ENCODE results near the gene CCBE1. TPM values are rescaled to one million over a fixed set of nuclear protein-coding genes. Genes with fewer than 3 reads are reported as not detected.

The CCBE1 gene
- total RNA-seq, 1 experiment from 2014 or later = 28.9 TPM

DNA sequence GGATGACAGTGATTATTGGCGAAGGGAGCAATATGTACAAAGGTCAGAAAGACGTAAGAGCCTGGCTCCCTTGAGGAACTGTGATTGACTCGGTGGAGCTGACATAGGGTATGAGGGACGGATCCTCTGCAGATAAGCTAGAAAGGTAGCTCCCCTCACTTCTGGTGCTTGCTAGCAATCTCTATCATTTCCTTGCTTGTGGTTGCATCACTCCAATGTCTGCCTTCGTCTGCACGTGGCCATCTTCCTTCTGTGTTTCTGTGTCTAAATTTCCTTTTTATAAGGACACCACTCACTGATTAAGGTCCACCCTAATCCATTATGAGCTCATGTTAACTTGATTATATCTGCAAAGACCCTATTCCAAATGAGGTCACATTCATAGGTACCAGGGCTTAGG is 315.3 kb downstream of the CCBE1 start:
- no peak for DNase-seq (ENCODE audit: unreplicated experiment)
- Mint-ChIP-seq H3K4me1 (ENCODE audit: insufficient read depth, unreplicated experiment) (no peaks in the 10 kb centered on the region), H3K9me3 (ENCODE audit: unreplicated experiment) (no peaks in the 10 kb centered on the region), H3K27ac (ENCODE audit: low read depth, unreplicated experiment) (no peak overlapping the region), H3K4me3 (ENCODE audit: unreplicated experiment) (no peak overlapping the region), H3K36me3 (ENCODE audit: insufficient read depth, unreplicated experiment) (no peaks in the 10 kb centered on the region), H3K27me3 (ENCODE audit: insufficient read depth, unreplicated experiment) (peaks cover 27% of the 10 kb centered on the region)
- ChIA-PET CTCF (interaction anchor here (0.6 to 2.6 kb wide), 4 partner anchors 17 to 403 kb away, joined by 3 to 9 read pairs (median 4); no protein-coding TSS in a partner anchor), POLR2A (interaction anchor here (0.9 to 1.0 kb wide), 2 partner anchors 82 to 267 kb away, joined by 3 to 4 read pairs; no protein-coding TSS in a partner anchor)
- TF ChIP-seq, protein P1, sequence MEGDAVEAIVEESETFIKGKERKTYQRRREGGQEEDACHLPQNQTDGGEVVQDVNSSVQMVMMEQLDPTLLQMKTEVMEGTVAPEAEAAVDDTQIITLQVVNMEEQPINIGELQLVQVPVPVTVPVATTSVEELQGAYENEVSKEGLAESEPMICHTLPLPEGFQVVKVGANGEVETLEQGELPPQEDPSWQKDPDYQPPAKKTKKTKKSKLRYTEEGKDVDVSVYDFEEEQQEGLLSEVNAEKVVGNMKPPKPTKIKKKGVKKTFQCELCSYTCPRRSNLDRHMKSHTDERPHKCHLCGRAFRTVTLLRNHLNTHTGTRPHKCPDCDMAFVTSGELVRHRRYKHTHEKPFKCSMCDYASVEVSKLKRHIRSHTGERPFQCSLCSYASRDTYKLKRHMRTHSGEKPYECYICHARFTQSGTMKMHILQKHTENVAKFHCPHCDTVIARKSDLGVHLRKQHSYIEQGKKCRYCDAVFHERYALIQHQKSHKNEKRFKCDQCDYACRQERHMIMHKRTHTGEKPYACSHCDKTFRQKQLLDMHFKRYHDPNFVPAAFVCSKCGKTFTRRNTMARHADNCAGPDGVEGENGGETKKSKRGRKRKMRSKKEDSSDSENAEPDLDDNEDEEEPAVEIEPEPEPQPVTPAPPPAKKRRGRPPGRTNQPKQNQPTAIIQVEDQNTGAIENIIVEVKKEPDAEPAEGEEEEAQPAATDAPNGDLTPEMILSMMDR (IDR thresholded peaks at IDR 0.05; ENCODE audit: unreplicated experiment) = no peak
- intact Hi-C loops (cut with micrococcal nuclease) = no loop called here
- no TSS peak for BruUV-seq (replicated peaks)

Other genes with a start within 250 kb of the CCBE1 start
- gene PMAIP1, start 202.6 kb upstream of the CCBE1 start, total RNA-seq (2022) = 21.7 and 28.0 TPM in 2 replicates